ENCODE measurements around the gene MBD3L2.
"Not testable (repeated sequence)": the region's sequence is repeated elsewhere in the genome, so short reads cannot be mapped to it uniquely, and the experiment has no call there.

GRCh38 chr19:7041563-7041962, 7.6 kb upstream of the MBD3L2 start:
- TF ChIP-seq CTCF (conservative IDR thresholded peaks at IDR 0.05); ZFX (IDR thresholded peaks at IDR 0.05): not testable (repeated sequence)
